ENCODE results near the gene SGMS1. TPM values are rescaled to one million over a fixed set of nuclear protein-coding genes. Genes with fewer than 3 reads are reported as not detected.

The SGMS1 gene
- total and polyA plus RNA-seq, 2 experiments from 2014 or later = 15.0 to 34.7 TPM

GRCh38 chr10:50326757-50327701, 296.7 kb downstream of the SGMS1 start (continued):
- TF ChIP-seq ZNF462 (CRISPR knock-in tag; IDR thresholded peaks at IDR 0.05) (no peak), NANOG (IDR thresholded peaks at IDR 0.05; ENCODE audit: borderline replicate concordance) (no peak), POLR2AphosphoS5 (IDR thresholded peaks at IDR 0.05; ENCODE audit: low read depth) (no peak), EZH2phosphoT487 (IDR thresholded peaks at IDR 0.05; ENCODE audit: unreplicated experiment) (no peak)

- Mint-ChIP-seq H3K27ac (no peak overlapping the region), H3K36me3 (ENCODE audit: low read depth) (no peaks in the 10 kb centered on the region), H3K4me3 (no peak overlapping the region), H3K4me1 (peaks cover 26% of the 10 kb centered on the region), H3K27me3 (ENCODE audit: insufficient read depth, low read depth, poor library complexity) (no peaks in the 10 kb centered on the region), H3K9me3 (no peaks in the 10 kb centered on the region)
- Histone ChIP-seq H3K4me1 (ENCODE audit: insufficient read depth) (peaks cover 21% of the 10 kb centered on the region), H3F3A (replicated peaks; ENCODE audit: low read depth) (no peaks in the 10 kb centered on the region), H3K9me2 (ENCODE audit: insufficient read depth) (no peaks in the 10 kb centered on the region), H3K79me2 (replicated peaks; ENCODE audit: insufficient read depth) (no peaks in the 10 kb centered on the region), H3K27me3 (ENCODE audit: insufficient read depth) (no peaks in the 10 kb centered on the region), H3K36me3 (ENCODE audit: insufficient read depth) (no peaks in the 10 kb centered on the region), H3K27ac (ENCODE audit: low read depth) (no peak overlapping the region), H3K4me2 (no peak overlapping the region), H2AFZ (no peak overlapping the region), H4K20me1 (replicated peaks; ENCODE audit: insufficient read depth) (no peaks in the 10 kb centered on the region), H3K4me3 (no peak overlapping the region)
- DNase-seq (ENCODE audit: low spot score) (no peak), ATAC-seq (no peak)
- TF ChIP-seq JUNB (IDR thresholded peaks at IDR 0.05; ENCODE audit: unreplicated experiment) (no peak), CTCF (conservative IDR thresholded peaks at IDR 0.05; ENCODE audit: low read depth in 2 of 2) (no peak), CREB1 (CRISPR knock-in tag; IDR thresholded peaks at IDR 0.05; ENCODE audit: low read depth) (no peak), NANOG (IDR thresholded peaks at IDR 0.05; ENCODE audit: borderline replicate concordance) (no peak), ZNF331 (CRISPR knock-in tag; IDR thresholded peaks at IDR 0.05; ENCODE audit: low read depth) (no peak), EZH2phosphoT487 (IDR thresholded peaks at IDR 0.05; ENCODE audit: unreplicated experiment) (no peak), ETS1 (IDR thresholded peaks at IDR 0.05) (no peak)
These were observed 297.6 kb downstream of the SGMS1 start for GRCh38 chr10:50326172-50326555.
